Fibroblast of villous mesenchyme (primary cell): ENCODE data around the gene FSTL1. TPM values are rescaled to one million over a fixed set of nuclear protein-coding genes. Genes with fewer than 3 reads are reported as not detected.
"Not testable (repeated sequence)": the region's sequence is repeated elsewhere in the genome, so short reads cannot be mapped to it uniquely, and the experiment has no call there.

Experiments used
- DNase-seq: peaks from one replicate; pipeline ENCODE4 v3.0.0-alpha.2; 2010; ENCODE audit warnings: low read depth
- H3K4me3 ChIP-seq: 2 replicates; pipeline ENCODE4 v1.5.1; 2011; ENCODE audit warnings: low read depth, mild to moderate bottlenecking, low read length
- CTCF ChIP-seq: IDR thresholded peaks from 2 replicates; pipeline ENCODE4 v1.5.1; 2012; ENCODE audit warnings: low read depth, mild to moderate bottlenecking, low read length; ENCODE audit not compliant: insufficient read depth
- total RNA-seq: library from RNA; depleted of rRNA; stranded (reverse); fragments of >200 nt; gene quantifications from 2 replicates; pipeline ENCODE4 v1.2.3, GENCODE V29; 2012

The FSTL1 gene
- total RNA-seq, 1 donor: 1,795 TPM

DNA sequence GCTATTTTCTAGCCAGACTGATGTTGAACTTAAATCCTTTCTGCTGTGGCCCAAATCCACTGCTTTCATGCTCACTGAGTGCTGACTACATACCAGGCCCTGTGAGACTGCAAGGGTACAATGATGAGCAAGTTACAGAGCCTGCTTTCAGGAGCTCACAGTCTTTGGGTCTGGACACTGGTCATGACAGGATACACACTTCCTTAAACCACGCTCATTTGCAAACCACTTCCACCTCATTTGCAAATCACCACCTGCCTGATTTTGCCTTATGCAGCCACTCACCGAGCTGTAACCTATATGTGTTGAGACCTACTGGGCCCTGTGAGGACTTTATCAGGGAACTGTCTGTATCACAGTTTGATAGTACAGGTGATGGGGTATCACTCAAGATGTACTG lies 51.4 kb downstream of the FSTL1 start:
- no peak for TF ChIP-seq CTCF
- no peak for DNase-seq

DNA sequence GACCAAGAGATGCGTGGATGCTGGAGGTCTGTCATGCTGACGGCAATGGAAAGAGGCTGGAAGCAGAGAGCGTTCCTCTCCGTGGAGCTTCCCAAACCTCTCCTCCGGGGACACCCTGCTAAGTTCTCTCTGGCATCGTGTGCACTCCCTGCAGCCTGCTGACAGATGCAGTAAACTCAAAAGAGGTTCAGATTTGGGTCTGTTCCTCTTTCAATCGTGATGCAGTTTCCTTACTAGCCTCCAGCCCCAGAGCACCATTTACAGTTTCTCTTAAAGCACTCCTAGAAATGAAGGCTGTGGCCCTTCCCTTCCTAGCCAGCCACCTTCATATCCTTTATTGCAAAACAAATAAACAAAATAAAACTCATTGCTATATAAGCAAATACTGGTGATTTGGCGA lies 54.3 kb downstream of the FSTL1 start:
- TF ChIP-seq CTCF: no peak
- H3K4me3 ChIP-seq: no peak overlapping the region
- no peak for DNase-seq

More for the DNA sequence above, 51.4 kb downstream of the FSTL1 start:
- no peak overlapping the region for H3K4me3 ChIP-seq

DNA sequence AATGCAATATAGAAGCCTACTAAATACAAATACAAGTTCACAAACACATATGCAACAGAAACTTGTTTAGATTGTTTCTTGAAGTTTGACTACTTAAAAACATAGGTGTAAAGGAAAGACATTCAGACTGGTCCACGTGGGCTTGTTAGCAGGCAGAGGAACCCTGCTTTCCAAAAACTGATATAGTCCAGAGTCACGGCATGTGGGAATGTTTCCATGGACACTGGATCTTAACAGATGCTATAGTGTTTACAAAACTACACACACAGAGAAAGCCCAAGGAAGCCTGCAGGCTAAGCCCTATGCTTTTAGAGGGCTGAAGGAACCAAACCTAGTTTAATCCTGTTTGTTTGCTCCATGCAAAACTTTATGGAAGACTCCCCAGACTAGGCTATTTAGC lies 56.4 kb downstream of the FSTL1 start:
- H3K4me3 ChIP-seq: no peak overlapping the region
- TF ChIP-seq CTCF: no peak
- peak; percentile 30 for DNase-seq

DNA sequence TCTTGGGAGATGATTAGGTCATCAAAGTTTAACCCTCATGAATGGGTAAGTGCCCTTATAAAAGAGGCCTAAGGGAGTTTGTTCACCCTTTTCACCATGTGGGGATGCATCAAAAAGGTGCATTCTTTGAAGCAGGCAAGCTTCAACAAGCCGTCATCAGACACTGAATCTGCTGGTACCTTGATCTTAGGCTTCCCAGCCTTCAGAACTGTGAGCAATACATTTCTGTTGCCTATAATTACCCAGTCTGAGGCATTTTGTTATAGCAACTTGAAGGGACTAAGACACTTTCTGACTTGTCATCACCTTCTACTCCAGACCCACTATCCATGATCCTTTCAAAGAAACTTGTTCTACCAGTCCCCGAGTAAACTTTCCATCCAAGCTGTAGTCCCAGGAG lies 57.0 kb downstream of the FSTL1 start:
- no peak overlapping the region for H3K4me3 ChIP-seq
- TF ChIP-seq CTCF: no peak
- DNase-seq: no peak

DNA sequence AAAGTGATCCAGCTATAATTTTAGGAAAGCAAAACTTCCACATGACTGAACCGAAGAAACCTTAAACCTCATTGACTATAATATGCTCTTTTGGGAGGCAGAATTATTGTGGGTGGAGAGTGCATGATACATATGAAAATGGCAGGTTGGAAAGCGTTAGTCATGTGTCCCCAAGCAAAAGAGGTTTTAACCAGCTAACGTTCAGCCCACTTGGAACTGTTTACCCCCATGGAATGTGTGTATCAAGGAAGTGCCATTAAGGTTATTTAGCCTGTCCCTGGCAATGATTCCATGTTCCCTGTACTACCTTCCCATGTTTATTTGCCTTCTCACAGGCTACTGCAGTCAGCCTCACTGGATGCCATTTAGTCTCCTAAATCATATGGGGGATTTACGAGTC lies 57.5 kb downstream of the FSTL1 start:
- no peak for TF ChIP-seq CTCF
- no peak for DNase-seq
- no peak overlapping the region for H3K4me3 ChIP-seq

- H3K4me3 ChIP-seq: no peak overlapping the region
- TF ChIP-seq CTCF: no peak
- no peak for DNase-seq
Measured at GRCh38 chr3:120382941-120383447, 67.8 kb downstream of the FSTL1 start.

- no peak for TF ChIP-seq CTCF
- no peak overlapping the region for H3K4me3 ChIP-seq
- no peak for DNase-seq
Measured at GRCh38 chr3:120381503-120381902, 69.3 kb downstream of the FSTL1 start.

DNA sequence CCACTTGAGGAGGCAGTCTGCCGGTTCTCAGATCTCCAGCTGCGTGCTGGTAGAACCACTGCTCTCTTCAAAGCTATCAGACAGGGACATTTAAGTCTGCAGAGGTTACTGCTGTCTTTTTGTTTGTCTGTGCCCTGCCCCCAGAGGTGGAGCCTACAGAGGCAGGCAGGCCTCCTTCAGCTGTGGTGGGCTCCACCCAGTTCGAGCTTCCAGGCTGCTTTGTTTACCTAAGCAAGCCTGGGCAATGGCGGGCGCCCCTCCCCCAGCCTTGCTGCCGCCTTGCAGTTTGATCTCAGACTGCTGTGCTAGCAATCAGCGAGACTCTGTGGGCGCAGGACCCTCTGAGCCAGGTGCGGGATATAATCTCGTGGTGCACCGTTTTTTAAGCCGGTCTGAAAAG lies 72.8 kb downstream of the FSTL1 start:
- not testable (repeated sequence) for DNase-seq, H3K4me3 ChIP-seq
